Mesothelial cell of epicardium (in vitro differentiated cells): ENCODE results near the gene SLC25A23. TPM values are rescaled to one million over a fixed set of nuclear protein-coding genes. Genes with fewer than 3 reads are reported as not detected.

Source experiments
- DNase-seq, 2 experiments: peaks; one replicate each; pipeline ENCODE4 v3.0.0; 2021; ENCODE audit warnings: low spot score in 2 of 2; ENCODE audit not compliant: unreplicated experiment in 2 of 2
- H3K27ac Mint-ChIP-seq: 2 replicates; pipeline ENCODE4 v1.8.0; 2021; ENCODE audit warnings: mixed read lengths
- H3K27me3 Mint-ChIP-seq: 2 replicates; pipeline ENCODE4 v1.8.0; 2021; ENCODE audit warnings: low read depth, mixed read lengths
- H3K36me3 Mint-ChIP-seq: 2 replicates; pipeline ENCODE4 v1.8.0; 2021; ENCODE audit warnings: mixed read lengths
- H3K4me1 Mint-ChIP-seq: 2 replicates; pipeline ENCODE4 v1.8.0; 2021; ENCODE audit warnings: mixed read lengths
- H3K4me3 Mint-ChIP-seq: 2 replicates; pipeline ENCODE4 v1.8.0; 2021; ENCODE audit warnings: mild to moderate bottlenecking, moderate library complexity, mixed read lengths
- H3K9me3 Mint-ChIP-seq: 2 replicates; pipeline ENCODE4 v1.8.0; 2021; ENCODE audit warnings: mixed read lengths
- CTCF ChIP-seq: fragments of 200-600 bp; sonication (generic); IDR thresholded peaks from one replicate; pipeline ENCODE4 v1.5.0; 2021; ENCODE audit warnings: antibody characterized with exemption; ENCODE audit not compliant: unreplicated experiment
- total RNA-seq: library from RNA; stranded (reverse); gene quantifications from 3 replicates; pipeline ENCODE4 v1.2.1, GENCODE V29; 2021

The SLC25A23 gene
- total RNA-seq, 1 donor from 2014 or later, result 67.5 TPM

GRCh38 chr19:6482343-6482686 lies 22.7 kb upstream of the SLC25A23 start:
- H3K9me3 Mint-ChIP-seq, result no peaks in the 10 kb centered on the region

DNA sequence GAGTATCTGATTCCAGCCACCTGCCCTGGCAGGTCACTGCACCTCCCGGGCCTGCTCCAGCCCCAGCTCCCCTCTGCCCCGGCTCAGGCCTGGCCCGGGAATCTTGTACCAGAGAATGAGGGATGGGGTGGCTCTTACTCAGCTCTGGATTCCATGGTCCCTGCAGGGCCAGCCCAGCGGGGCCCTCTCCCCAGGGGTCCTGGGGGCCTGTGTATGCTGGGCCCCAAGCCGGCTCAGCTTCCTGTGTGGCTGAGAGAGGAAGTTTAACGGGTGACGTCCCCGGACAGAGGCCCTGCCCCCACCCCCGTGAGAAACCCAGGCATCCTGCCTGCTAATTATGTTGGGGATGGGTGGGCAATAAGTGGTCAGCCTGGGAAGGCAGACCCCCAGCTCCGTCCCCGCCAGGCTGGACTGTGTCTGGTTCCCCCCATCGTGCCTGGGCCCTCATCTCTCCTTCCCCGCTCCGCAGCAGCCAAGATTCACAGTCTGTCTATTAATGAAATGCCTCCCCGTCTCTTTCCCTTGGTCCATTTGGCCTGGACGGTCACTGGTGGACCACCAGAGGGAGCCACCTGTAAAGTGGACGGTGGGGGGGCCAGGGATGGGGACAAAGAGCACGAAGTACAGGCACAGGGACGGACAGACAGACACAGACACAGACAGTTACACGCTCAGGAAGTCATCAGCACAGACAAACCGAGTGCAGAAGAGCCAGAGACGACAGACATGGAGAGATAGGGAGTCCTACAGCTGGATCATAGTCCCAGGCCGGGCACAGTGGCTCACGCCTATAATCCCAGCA lies 22.1 kb upstream of the SLC25A23 start, which contains the start of gene DENND1C:
DENND1C (minus strand) TSS at position 247 of the 802 bp plus-strand sequence; CDS start at position 155, 92 bp downstream.
- H3K36me3 Mint-ChIP-seq, result no peaks in the 10 kb centered on the region
- peak; percentile 38 for TF ChIP-seq CTCF
- H3K9me3 Mint-ChIP-seq, result no peaks in the 10 kb centered on the region
- peaks cover 24% of the 10 kb centered on the region for H3K27me3 Mint-ChIP-seq
- no peak within 1 kb of the TSS for H3K27ac Mint-ChIP-seq
- no peaks in the 10 kb centered on the region for H3K4me1 Mint-ChIP-seq
- no peak for DNase-seq
- no peak within 1 kb of the TSS for H3K4me3 Mint-ChIP-seq

More at GRCh38 chr19:6482343-6482686, 22.7 kb upstream of the SLC25A23 start:
- no peak for TF ChIP-seq CTCF
- no peak overlapping the region for H3K4me3 Mint-ChIP-seq
- no peaks in the 10 kb centered on the region for H3K4me1 Mint-ChIP-seq
- no peaks in the 10 kb centered on the region for H3K36me3 Mint-ChIP-seq
- no peak overlapping the region for H3K27ac Mint-ChIP-seq
- peaks cover 21% of the 10 kb centered on the region for H3K27me3 Mint-ChIP-seq
- DNase-seq, result no peak

- Mint-ChIP-seq H3K36me3 (no peaks in the 10 kb centered on the region), H3K4me1 (no peaks in the 10 kb centered on the region), H3K27me3 (peaks cover 30% of the 10 kb centered on the region), H3K4me3 (no peak overlapping the region), H3K9me3 (no peaks in the 10 kb centered on the region), H3K27ac (no peak overlapping the region)
- DNase-seq, result no peak
- no peak for TF ChIP-seq CTCF
Observed at GRCh38 chr19:6480848-6481415, 21.3 kb upstream of the SLC25A23 start.

DNA sequence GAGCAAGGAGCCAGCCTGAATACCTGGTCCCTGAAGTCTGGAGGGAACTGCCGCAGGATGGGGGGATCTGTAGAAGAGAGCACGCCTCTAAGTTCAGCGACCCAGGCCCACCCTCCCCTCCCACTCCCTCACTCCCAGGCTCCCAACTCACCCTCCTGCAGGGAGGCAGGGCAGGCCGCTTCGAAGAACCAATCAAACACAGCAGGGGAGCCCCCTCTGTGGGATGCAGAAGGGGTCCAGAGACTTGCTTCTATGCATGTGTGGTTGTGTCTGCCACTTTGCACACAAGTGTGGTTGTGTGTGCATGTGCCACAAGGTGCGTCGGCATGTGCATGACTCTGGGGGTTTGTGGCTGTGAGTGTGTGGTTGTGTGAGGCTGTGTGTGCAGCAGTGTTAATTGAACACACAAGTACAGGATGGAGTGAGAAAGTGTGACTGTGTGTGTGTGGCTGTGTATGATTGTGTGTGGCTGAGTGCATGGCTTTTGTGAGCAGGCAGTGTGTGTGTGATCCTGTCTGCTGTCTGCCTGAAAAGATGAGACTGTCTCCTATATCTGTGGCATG lies 20.3 kb upstream of the SLC25A23 start:
- no peak for TF ChIP-seq CTCF
- Mint-ChIP-seq H3K4me1 (no peaks in the 10 kb centered on the region), H3K9me3 (no peaks in the 10 kb centered on the region), H3K4me3 (no peak overlapping the region), H3K27me3 (peaks cover 40% of the 10 kb centered on the region), H3K27ac (no peak overlapping the region), H3K36me3 (no peaks in the 10 kb centered on the region)
- no peak for DNase-seq

- no peak overlapping the region for H3K4me3 Mint-ChIP-seq
- DNase-seq, result no peak
- H3K9me3 Mint-ChIP-seq, result no peaks in the 10 kb centered on the region
Observed at GRCh38 chr19:6478815-6479214, 19.2 kb upstream of the SLC25A23 start.

More at GRCh38 chr19:6478815-6479214, 19.2 kb upstream of the SLC25A23 start:
- H3K27me3 Mint-ChIP-seq, result peaks cover 47% of the 10 kb centered on the region
- H3K36me3 Mint-ChIP-seq, result no peaks in the 10 kb centered on the region
- TF ChIP-seq CTCF, result no peak
- no peaks in the 10 kb centered on the region for H3K4me1 Mint-ChIP-seq
- H3K27ac Mint-ChIP-seq, result no peak overlapping the region
